Ovary (tissue), 9 donors: ENCODE results near the gene SPAG9. TPM values are rescaled to one million over a fixed set of nuclear protein-coding genes. Genes with fewer than 3 reads are reported as not detected.

ENCODE experiments used
- DNase-seq, 5 donors: peaks; one replicate each; pipeline ENCODE4 v3.0.0-alpha.2; 2019 to 2020
- H3K27ac ChIP-seq, 2 donors: fragments of 200-600 bp; one replicate each; pipeline versions ENCODE4 v1.5.1 to v1.8.0; 2019 to 2022
- H3K27me3 ChIP-seq: fragments of 200-600 bp; one replicate; pipeline ENCODE4 v1.8.0; 2022
- H3K36me3 ChIP-seq: fragments of 200-600 bp; sonication (generic); one replicate; pipeline ENCODE4 v1.5.1; 2019
- H3K4me1 ChIP-seq: one replicate; pipeline ENCODE4 v1.8.1; 2013; ENCODE audit warnings: mild to moderate bottlenecking, moderate library complexity; ENCODE audit not compliant: insufficient read depth
- H3K4me3 ChIP-seq: fragments of 200-600 bp; sonication (generic); one replicate; pipeline ENCODE4 v1.5.1; 2017
- H3K9me3 ChIP-seq, 2 donors: fragments of 200-600 bp in 1 of 2; sonication (generic) in 1 of 2; one replicate each; pipeline versions ENCODE4 v1.5.1 to v1.8.1; 2013 to 2019; ENCODE audit warnings: mild to moderate bottlenecking in 1 of 2, moderate library complexity in 1 of 2
- CTCF ChIP-seq, 3 donors: fragments of 450-650 bp in 2 of 3; fragments of 200-600 bp in 1 of 3; IDR thresholded peaks; one replicate each; pipeline versions ENCODE4 v1.5.1 to v1.8.0; 2016 to 2022; ENCODE audit warnings: antibody characterized with exemption in 3 of 3, mild to moderate bottlenecking in 1 of 3
- EP300 ChIP-seq: sonication (generic); formaldehyde crosslinking; IDR thresholded peaks from one replicate; pipeline ENCODE4 v1.6.1; 2017; ENCODE audit warnings: antibody characterized with exemption
- POLR2A ChIP-seq: fragments of 450-650 bp; IDR thresholded peaks from one replicate; pipeline ENCODE4 v1.6.1; 2017; ENCODE audit warnings: antibody characterized with exemption, mild to moderate bottlenecking, moderate library complexity
- WGBS, 3 donors: extraction: QIAGEN DNeasy Blood & Tissue Kit in 1 of 3; methylation state at CpG; one replicate each; pipeline versions ENCODE4 v1.1.5 to v1.1.7; 2013 to 2017; 5-methylcytosine and 5-hydroxymethylcytosine counted together
- intact Hi-C, 4 donors: fragments of 100-400 bp; cut with DNase I; formaldehyde crosslinking; loops; one replicate each; pipeline versions ENCODE4 v1.11.0 to v1.15.1; 2022 to 2023
- polyA plus RNA-seq, 2 donors: library from polyadenylated mRNA; stranded (reverse); fragments of 200-250 nt in 1 of 2; fragments of 350-450 nt in 1 of 2; fragmentation: Illumina TruSeq in 1 of 2; extraction: RNeasy Lipid Tissue Mini Kit (QIAGEN cat#74804) in 1 of 2; gene quantifications; one replicate each; pipeline ENCODE4 v1.2.3, GENCODE V29; 2013 to 2014
- total RNA-seq, 7 donors: library from RNA; depleted of rRNA in 2 of 7; stranded (reverse); fragments of >200 nt in 2 of 7; fragmentation: NEBNext Ultra II Directional in 3 of 7; extraction: Animal tissue kit (Norgen Biotek cat#: 25700) in 3 of 7; gene quantifications; one replicate each; pipeline versions ENCODE4 v1.1.0 to v1.2.4, GENCODE V29; 2016 to 2023
- donor health status: DM: no; HTN: no; CAD: no; lungs with moderate emphysema.
- donor health status: DM: no; HTN: no; CAD: no.
- donor health status: Bipolar disorder and iron deficiency.
- donor health status: DM: yes; HTN: yes; CAD: no.
- donor health status: DM: no; HTN: no; CAD: no.
- donor health status: DM: yes; HTN: yes; CAD: no.

SPAG9 gene
- total and polyA plus RNA-seq, 9 donors, result 28.8 to 103 (median 79.4) TPM

GRCh38 chr17:51144266-51145022, 23.8 kb upstream of the SPAG9 start:
- Histone ChIP-seq H3K27ac (no peak overlapping the region), H3K36me3 (no peaks in the 10 kb centered on the region), H3K4me1 (no peaks in the 10 kb centered on the region), H3K27me3 (no peaks in the 10 kb centered on the region), H3K9me3 (no peaks in the 10 kb centered on the region), H3K4me3 (no peak overlapping the region)
- TF ChIP-seq POLR2A (no peak), EP300 (no peak), CTCF (IDR thresholded peaks at IDR 0.05) (no peak)
- 37 to 48% (median 47%) methylated on average over 6 of the region's 6 CpGs for WGBS, 3 donors
- intact Hi-C loops, result loop anchor here in 2 of 4 donors (5.0 to 10.0 kb wide), 3 partner anchors 137 to 147 kb away; no protein-coding TSS in a partner anchor
- no peak for DNase-seq

- no peak overlapping the region for H3K27ac ChIP-seq
- H3K4me3 ChIP-seq, result no peak overlapping the region
- H3K36me3 ChIP-seq, result no peaks in the 10 kb centered on the region
- DNase-seq, result no peak
- H3K4me1 ChIP-seq, result no peaks in the 10 kb centered on the region
- TF ChIP-seq POLR2A, result no peak
- no peak for TF ChIP-seq EP300
- no peak for TF ChIP-seq CTCF (IDR thresholded peaks at IDR 0.05)
- WGBS, 3 donors, result 89 to 94% (median 90%) methylated on average over 2 of the region's 2 CpGs
- no peaks in the 10 kb centered on the region for H3K9me3 ChIP-seq
- intact Hi-C loops, result loop anchor here in 2 of 4 donors (5.0 to 10.0 kb wide), 2 partner anchors 138 to 145 kb away; no protein-coding TSS in a partner anchor
- no peaks in the 10 kb centered on the region for H3K27me3 ChIP-seq
These were observed 21.9 kb upstream of the SPAG9 start for GRCh38 chr17:51142597-51142996.

- Histone ChIP-seq H3K9me3 (no peaks in the 10 kb centered on the region), H3K27me3 (no peaks in the 10 kb centered on the region), H3K4me3 (no peak overlapping the region), H3K4me1 (no peaks in the 10 kb centered on the region), H3K27ac (no peak overlapping the region), H3K36me3 (no peaks in the 10 kb centered on the region)
- WGBS, 3 donors, result 90 to 97% (median 92%) methylated on average over 3 of the region's 3 CpGs
- intact Hi-C loops, result no loop called here
- TF ChIP-seq EP300 (no peak), POLR2A (no peak), CTCF (IDR thresholded peaks at IDR 0.05) (no peak)
- DNase-seq, result no peak
These were observed 15.3 kb upstream of the SPAG9 start for GRCh38 chr17:51135956-51136355.

GRCh38 chr17:51133365-51133764, 12.7 kb upstream of the SPAG9 start:
- 59 to 69% (median 65%) methylated on average over 2 of the region's 2 CpGs for WGBS, 3 donors
- Histone ChIP-seq H3K36me3 (no peaks in the 10 kb centered on the region), H3K4me1 (no peaks in the 10 kb centered on the region), H3K27me3 (no peaks in the 10 kb centered on the region), H3K9me3 (no peaks in the 10 kb centered on the region), H3K4me3 (no peak overlapping the region), H3K27ac (no peak overlapping the region)
- TF ChIP-seq CTCF (IDR thresholded peaks at IDR 0.05) (no peak), POLR2A (no peak), EP300 (no peak)
- intact Hi-C loops, result no loop called here
- no peak for DNase-seq
